GM19463 (cell line): ENCODE data around the gene TXNDC11.

ENCODE experiments used
- ATAC-seq: cut with Tn5 transposase; IDR thresholded peaks from one replicate; pipeline ENCODE4 v1.9.1; 2021; ENCODE audit warnings: mild to moderate bottlenecking, moderate library complexity; ENCODE audit not compliant: unreplicated experiment

The TXNDC11 gene

DNA sequence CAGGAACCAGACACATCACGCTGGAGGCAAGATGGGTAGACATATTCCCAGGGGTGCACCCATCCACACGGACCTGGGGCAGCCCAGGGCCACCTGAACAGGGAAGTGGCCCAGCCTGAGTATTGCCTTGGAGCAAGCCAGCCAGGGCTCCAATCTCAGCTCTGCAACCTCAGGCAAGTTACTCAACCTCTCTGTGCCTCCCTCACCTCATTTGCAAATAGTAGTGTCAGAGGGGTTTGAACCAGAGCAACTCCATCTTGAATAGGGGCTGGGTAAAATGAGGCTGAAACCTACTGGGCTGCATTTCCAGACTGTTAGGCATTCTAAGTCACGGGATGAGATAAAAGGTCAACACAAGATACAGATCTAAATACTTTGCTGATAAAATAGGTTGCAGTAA, 109.5 kb downstream of the TXNDC11 start:
- ATAC-seq = no peak

DNA sequence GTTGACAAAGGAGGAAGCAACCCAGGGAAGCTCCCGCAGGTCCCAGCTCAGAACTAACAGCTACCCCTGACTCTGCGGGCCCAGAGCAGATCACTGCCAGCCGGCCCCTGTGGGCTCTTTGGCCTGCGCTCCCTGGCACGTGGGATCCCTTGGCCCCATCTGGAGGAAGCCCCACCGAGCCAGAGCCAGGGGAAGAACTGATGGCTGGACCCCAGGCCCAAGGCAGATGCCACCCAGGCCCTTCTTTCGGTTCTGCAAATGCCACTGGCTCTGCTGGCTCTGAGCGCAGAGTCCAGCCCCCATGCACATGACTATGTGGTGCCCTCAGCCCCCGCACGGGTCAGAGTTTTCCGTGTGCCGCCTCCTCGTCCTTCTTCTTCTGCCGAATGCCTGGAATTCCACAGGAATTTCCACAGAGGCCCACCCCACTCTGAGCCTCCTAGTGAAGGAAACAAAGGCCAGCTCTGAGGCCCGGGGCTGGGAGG, 110.2 kb downstream of the TXNDC11 start:
- no peak for ATAC-seq

DNA sequence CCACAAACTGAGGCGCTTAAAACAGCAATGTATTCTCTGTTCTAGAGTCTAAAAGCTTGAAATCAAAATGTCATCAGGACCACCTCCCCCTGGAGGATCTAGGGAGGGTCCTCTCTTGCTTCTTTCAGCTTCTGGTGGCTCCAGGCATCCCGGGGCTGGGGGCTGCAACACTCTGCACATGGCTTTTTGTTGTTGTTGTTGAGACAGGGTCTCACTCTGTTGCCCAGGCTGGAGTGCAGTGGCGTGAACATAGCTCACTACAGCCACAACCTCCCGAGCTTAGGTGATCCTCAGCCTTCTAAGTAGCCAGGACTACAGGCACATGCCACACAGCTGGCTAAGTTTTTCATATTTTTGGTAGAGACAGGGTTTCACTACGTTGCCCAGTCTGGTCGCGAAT, 111.4 kb downstream of the TXNDC11 start:
- no peak for ATAC-seq

DNA sequence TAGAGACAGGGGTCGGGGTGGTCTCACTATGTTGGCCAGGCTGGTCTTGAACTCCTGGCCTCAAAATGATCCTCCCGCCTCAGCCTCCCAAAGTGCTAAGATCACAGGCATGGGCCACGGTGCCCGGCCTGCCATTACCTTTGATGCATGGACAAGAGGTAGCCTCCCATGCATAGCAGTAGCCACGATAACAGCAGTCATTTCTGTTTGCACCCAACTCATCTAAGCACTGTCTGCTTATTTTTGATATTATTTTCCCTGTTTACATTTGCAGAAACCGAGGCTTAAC, 111.9 kb downstream of the TXNDC11 start:
- ATAC-seq = no peak

DNA sequence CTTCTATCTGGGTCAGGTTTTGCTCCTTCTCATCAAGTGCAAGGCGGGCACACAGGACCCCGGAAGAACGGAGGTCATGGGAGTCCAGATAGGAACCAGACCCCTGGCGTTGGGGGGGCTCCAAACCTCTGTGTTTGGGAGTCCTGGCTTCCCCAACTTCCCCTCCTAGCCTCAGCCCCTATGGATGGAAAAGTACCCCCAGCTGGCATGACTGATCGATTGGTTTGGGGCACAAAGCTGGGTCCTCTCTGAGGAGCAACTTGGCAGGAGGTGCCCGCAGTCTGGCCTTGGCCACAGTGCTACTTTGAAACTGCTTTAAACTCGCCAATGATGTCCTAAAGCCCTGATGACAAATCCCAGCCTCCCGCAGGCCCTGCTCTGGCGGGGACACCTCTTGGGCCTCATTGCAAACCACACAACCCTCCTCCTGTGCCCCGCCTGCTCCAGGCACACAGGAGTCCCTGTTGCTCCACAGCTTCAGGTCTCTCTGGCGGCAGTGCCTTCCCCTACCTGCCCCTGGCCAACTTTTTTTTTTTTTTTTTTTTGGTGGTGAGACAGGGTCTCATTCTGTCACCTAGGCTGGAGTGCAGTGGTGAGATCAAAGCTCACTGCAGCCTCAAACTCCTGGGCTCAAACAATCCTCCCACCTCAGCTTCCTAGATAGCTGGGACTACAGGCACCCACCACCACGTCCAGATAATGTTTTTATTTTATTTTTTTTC, 112.5 kb downstream of the TXNDC11 start:
- no peak for ATAC-seq
